GM12878 (cell line): ENCODE results near the gene ATG10. TPM values are rescaled to one million over a fixed set of nuclear protein-coding genes. Genes with fewer than 3 reads are reported as not detected.

Experiments used
- ATAC-seq: fragments of 200-7000 bp; cut with Tn5 transposase; 3 replicates; pipeline ENCODE4 v1.9.1; 2020; ENCODE audit warnings: mild to moderate bottlenecking, moderate library complexity
- BruUV-seq: library from RNA; stranded (reverse); fragments of 400-500 nt; replicated peaks from 2 replicates; lab custom pipeline; 2021; lab: Mats Ljungman, UMichigan
- CTCF ChIA-PET: fragments of 300-600 bp; sonication (Branson Sonifier 250); formaldehyde crosslinking; extraction: SDS; loops from one replicate; lab custom pipeline; 2021; ENCODE audit warnings: inconsistent platforms; lab: Yijun Ruan, JAX
- POLR2A ChIA-PET: fragments of 350-600 bp; formaldehyde crosslinking; extraction: SDS; loops from one replicate; lab custom pipeline; 2021; ENCODE audit warnings: inconsistent platforms; lab: Charles Lee
- RAD21 ChIA-PET: fragments of 300-600 bp; sonication (Branson Sonifier 250); formaldehyde crosslinking; loops from one replicate; lab custom pipeline; 2023; ENCODE audit warnings: antibody characterized with exemption; ENCODE audit not compliant: unreplicated experiment; lab: Charles Lee
- SMC1A ChIA-PET: fragments of 300-600 bp; sonication (Branson Sonifier 250); formaldehyde crosslinking; loops from one replicate; lab custom pipeline; 2023; ENCODE audit not compliant: unreplicated experiment, uncharacterized antibody; lab: Charles Lee
- DNase-seq: peaks from one replicate; pipeline ENCODE4 v3.0.0-alpha.2; 2011; ENCODE audit warnings: low read depth, low spot score
- FAIRE-seq: peaks from 3 replicates; lab custom pipeline; 2011; peaks lifted over from hg19 to GRCh38; lab: Jason Lieb, UNC
- H2AFZ ChIP-seq: 2 replicates; pipeline ENCODE4 v1.6.0; 2011; ENCODE audit warnings: low read depth, low read length, control low read depth; ENCODE audit not compliant: control insufficient read depth
- H3K27ac ChIP-seq: 2 replicates; pipeline ENCODE4 v1.5.1; 2011; ENCODE audit warnings: control low read depth; ENCODE audit not compliant: control insufficient read depth, insufficient read depth
- H3K27me3 ChIP-seq, 2 experiments: replicated peaks in 1 of 2; 2 replicates each; pipeline versions ENCODE4 v1.6.0 to v1.6.1; 2011; ENCODE audit warnings: low read length in 1 of 2; ENCODE audit not compliant: control insufficient read depth in 2 of 2, insufficient read depth in 2 of 2
- H3K36me3 ChIP-seq, 2 experiments: 2 replicates each; pipeline ENCODE4 v1.5.1; 2011; ENCODE audit warnings: low read length in 1 of 2; ENCODE audit not compliant: control insufficient read depth in 2 of 2, insufficient read depth in 2 of 2
- H3K4me1 ChIP-seq: 2 replicates; pipeline ENCODE4 v1.6.1; 2011; ENCODE audit warnings: mild to moderate bottlenecking, low read length, moderate library complexity, mixed read lengths; ENCODE audit not compliant: control insufficient read depth, insufficient read depth
- H3K4me2 ChIP-seq: 2 replicates; pipeline ENCODE4 v1.6.0; 2011; ENCODE audit warnings: control low read depth; ENCODE audit not compliant: control insufficient read depth, insufficient read depth
- H3K4me3 ChIP-seq: fragments of 200-600 bp; sonication (generic); 2 replicates; pipeline ENCODE4 v1.5.1; 2016
- H3K79me2 ChIP-seq: 2 replicates; pipeline ENCODE4 v1.6.0; 2011; ENCODE audit warnings: low read length; ENCODE audit not compliant: control insufficient read depth, insufficient read depth
- H3K9ac ChIP-seq: 2 replicates; pipeline ENCODE4 v1.8.0; 2011; ENCODE audit warnings: low read length, control low read depth, mixed read lengths; ENCODE audit not compliant: control insufficient read depth, insufficient read depth
- H3K9me3 ChIP-seq: replicated peaks from 3 replicates; pipeline ENCODE4 v1.5.1; 2011; ENCODE audit warnings: mild to moderate bottlenecking, low read length; ENCODE audit not compliant: control insufficient read depth, insufficient read depth
- H4K20me1 ChIP-seq: 2 replicates; pipeline ENCODE4 v1.6.0; 2011; ENCODE audit not compliant: control insufficient read depth, insufficient read depth
- IKZF1 ChIP-seq: fragments of 450-650 bp; conservative IDR thresholded peaks from 2 replicates; pipeline ENCODE4 v1.6.1; 2017; ENCODE audit warnings: antibody characterized with exemption, mild to moderate bottlenecking
- IKZF2 ChIP-seq, 2 experiments: fragments of 450-650 bp; IDR thresholded peaks; 2 replicates each; pipeline ENCODE4 v1.6.1; 2017; ENCODE audit warnings: mild to moderate bottlenecking in 2 of 2, moderate library complexity in 2 of 2
- MEF2B ChIP-seq: fragments of 450-650 bp; IDR thresholded peaks from 2 replicates; pipeline ENCODE4 v1.6.1; 2018; ENCODE audit warnings: mild to moderate bottlenecking, moderate library complexity; ENCODE audit not compliant: partially characterized antibody, poor library complexity, severe bottlenecking
- NBN ChIP-seq: fragments of 450-650 bp; IDR thresholded peaks from 2 replicates; pipeline ENCODE4 v1.6.1; 2016
- NR2F1 ChIP-seq: fragments of 450-650 bp; conservative IDR thresholded peaks from 2 replicates; pipeline ENCODE4 v1.6.1; 2017; ENCODE audit warnings: mild to moderate bottlenecking
- SKIL ChIP-seq: fragments of 450-650 bp; IDR thresholded peaks from 2 replicates; pipeline ENCODE4 v1.6.1; 2017; ENCODE audit warnings: mild to moderate bottlenecking, low read depth, inconsistent platforms; ENCODE audit not compliant: poor library complexity, severe bottlenecking
- WGBS: methylation state at CpG from one replicate; pipeline ENCODE4 v1.1.6; 2016; ENCODE audit warnings: low lambda C conversion rate; ENCODE audit not compliant: insufficient replicate concordance, insufficient coverage; ENCODE audit errors: missing lambda C conversion rate; 5-methylcytosine and 5-hydroxymethylcytosine counted together
- in situ Hi-C: fragments of 300-500 bp; cut with MboI; formaldehyde crosslinking; loops from 9 replicates; pipeline ENCODE4 v1.14.3; 2018; ENCODE audit warnings: mixed read lengths
- intact Hi-C: fragments of 100-400 bp; cut with micrococcal nuclease; formaldehyde crosslinking; loops from one replicate; pipeline ENCODE4 v1.14.2; 2022; ENCODE audit not compliant: unreplicated experiment
- polyA plus RNA-seq, 11 experiments: library from polyadenylated mRNA; depleted of rRNA in 4 of 11; unstranded in 6 of 11; stranded (reverse) in 5 of 11; fragments of >200 nt; fragmentation: Nextera tagmentation in 4 of 11; fragmentation: Illumina TruSeq in 1 of 11; extraction: Ambion mirVana in 4 of 11; extraction: Trizol in 1 of 11; gene quantifications; 1 replicate in 1 of 11; 2 replicates in 10 of 11; pipeline versions ENCODE4 v1.2.1 to v1.2.3, GENCODE V29; 2011 to 2016; ENCODE audit warnings: inconsistent platforms in 2 of 11, missing spikeins in 2 of 11, low read depth in 1 of 11
- total RNA-seq, 4 experiments: library from RNA; depleted of rRNA in 3 of 4; stranded (reverse); fragments of >200 nt in 3 of 4; fragmentation: Illumina TruSeq in 1 of 4; extraction: Trizol in 1 of 4; gene quantifications; 2 replicates each; pipeline versions ENCODE4 v1.2.1 to v1.2.3, GENCODE V29; 2013 to 2021

Gene ATG10
- total and polyA plus RNA-seq, 10 of the 15 experiments (the other 5 are each of a cell fraction or from before 2014, with no cell fraction given) = 3.8 to 14.4 (median 6.5) TPM

- intact Hi-C loops = no loop called here
- no peak for FAIRE-seq
- WGBS = 100% methylated on average over 1 of the region's 1 CpG
Observed at GRCh38 chr5:82217917-82218316, 246.1 kb downstream of the ATG10 start.

More at GRCh38 chr5:82217917-82218316, 246.1 kb downstream of the ATG10 start:
- Histone ChIP-seq H2AFZ (no peak overlapping the region), H3K4me1 (no peaks in the 10 kb centered on the region), H3K79me2 (no peaks in the 10 kb centered on the region), H3K4me2 (no peak overlapping the region), H3K27ac (no peak overlapping the region), H3K36me3 (no peaks in the 10 kb centered on the region), H3K4me3 (no peak overlapping the region), H3K9me3 (no peaks in the 10 kb centered on the region), H3K9ac (no peak overlapping the region), H3K27me3 (no peaks in the 10 kb centered on the region), H4K20me1 (no peaks in the 10 kb centered on the region)
- ChIA-PET RAD21 (interaction anchor here (1.1 to 2.3 kb wide), 2 partner anchors 43 to 53 kb away, joined by 4 to 7 read pairs; no protein-coding TSS in a partner anchor), CTCF (interaction anchor here (2.9 kb wide), 1 partner anchor 8 kb away, joined by 17 read pairs; no protein-coding TSS in a partner anchor), SMC1A (interaction anchor here (1.2 to 2.2 kb wide), 2 partner anchors 8 to 48 kb away, joined by 4 to 11 read pairs; no protein-coding TSS in a partner anchor), POLR2A (interaction anchor here (0.7 kb wide), 1 partner anchor 683 kb away, joined by 3 read pairs; no protein-coding TSS in a partner anchor)
- no TSS peak for BruUV-seq
- TF ChIP-seq IKZF1 (0 out of 2 replicates have a peak, but pooled peaks have one; percentile 22), NBN (peak; percentile 51; the same call in 1 of the 2 replicates), NR2F1 (peak; percentile 4; the same call in 1 of the 2 replicates), SKIL (no peak), MEF2B (no peak), IKZF2 (IDR thresholded peaks at IDR 0.05) (peak; percentile 48 to 51; a peak in 2 of 4 replicates)
- ATAC-seq = peak; percentile 31; the same call in 2 of the 3 replicates
- in situ Hi-C loops = no loop called here
- DNase-seq = no peak
